ENCODE data around the gene HDAC5.

Gene HDAC5

DNA sequence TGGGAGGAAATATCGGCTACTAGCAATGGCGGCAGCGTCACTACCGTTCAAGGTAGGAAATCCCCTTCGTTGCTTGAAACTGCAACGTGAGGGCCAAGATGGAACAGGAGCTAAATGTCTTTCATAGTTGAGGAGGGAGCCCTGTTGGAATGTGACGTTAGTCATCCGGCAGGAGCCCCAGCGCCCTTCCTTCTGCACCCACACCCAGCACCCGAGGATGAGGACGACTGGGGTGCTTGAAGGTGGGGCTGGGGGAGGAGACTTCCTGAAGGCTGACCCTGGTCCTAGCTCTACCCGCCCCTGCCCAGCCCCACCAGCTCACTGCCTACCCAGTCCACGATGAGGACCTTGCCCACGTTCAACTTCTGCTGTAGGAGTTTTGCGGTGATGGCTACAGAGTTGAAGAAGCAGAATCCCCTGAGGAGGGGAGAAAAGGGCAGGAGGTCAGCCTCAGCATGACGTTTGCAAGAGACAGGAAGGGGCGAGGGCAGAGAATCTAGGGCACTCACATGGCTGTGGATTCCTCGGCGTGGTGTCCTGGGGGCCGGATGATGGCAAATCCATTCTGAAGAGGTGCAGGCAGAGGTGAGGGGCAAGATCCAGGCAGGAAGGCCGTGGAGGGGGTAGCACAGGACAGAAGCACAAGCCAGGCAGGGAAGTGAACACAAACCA, 41.0 kb downstream of the HDAC5 start:
- no peaks in the 10 kb centered on the region for H4K20me1 ChIP-seq (ENCODE audit: insufficient read depth, low read length)
- TF ChIP-seq, protein P1, sequence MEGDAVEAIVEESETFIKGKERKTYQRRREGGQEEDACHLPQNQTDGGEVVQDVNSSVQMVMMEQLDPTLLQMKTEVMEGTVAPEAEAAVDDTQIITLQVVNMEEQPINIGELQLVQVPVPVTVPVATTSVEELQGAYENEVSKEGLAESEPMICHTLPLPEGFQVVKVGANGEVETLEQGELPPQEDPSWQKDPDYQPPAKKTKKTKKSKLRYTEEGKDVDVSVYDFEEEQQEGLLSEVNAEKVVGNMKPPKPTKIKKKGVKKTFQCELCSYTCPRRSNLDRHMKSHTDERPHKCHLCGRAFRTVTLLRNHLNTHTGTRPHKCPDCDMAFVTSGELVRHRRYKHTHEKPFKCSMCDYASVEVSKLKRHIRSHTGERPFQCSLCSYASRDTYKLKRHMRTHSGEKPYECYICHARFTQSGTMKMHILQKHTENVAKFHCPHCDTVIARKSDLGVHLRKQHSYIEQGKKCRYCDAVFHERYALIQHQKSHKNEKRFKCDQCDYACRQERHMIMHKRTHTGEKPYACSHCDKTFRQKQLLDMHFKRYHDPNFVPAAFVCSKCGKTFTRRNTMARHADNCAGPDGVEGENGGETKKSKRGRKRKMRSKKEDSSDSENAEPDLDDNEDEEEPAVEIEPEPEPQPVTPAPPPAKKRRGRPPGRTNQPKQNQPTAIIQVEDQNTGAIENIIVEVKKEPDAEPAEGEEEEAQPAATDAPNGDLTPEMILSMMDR (IDR thresholded peaks at IDR 0.05; ENCODE audit: low read depth, low read length), result no peak
- TF ChIP-seq EZH2phosphoT487 (IDR thresholded peaks at IDR 0.05; ENCODE audit: low read depth), result no peak
- H3K4me3 ChIP-seq (ENCODE audit: low read length), result no peak overlapping the region
- no peak overlapping the region for H3K27ac ChIP-seq (ENCODE audit: low read length)
- H2AFZ ChIP-seq (ENCODE audit: low read depth, low read length), result no peak overlapping the region
- no peaks in the 10 kb centered on the region for H3K27me3 ChIP-seq (ENCODE audit: low read depth, low read length)
- H3K79me2 ChIP-seq (ENCODE audit: low read length), result no peaks in the 10 kb centered on the region
- H3K9me3 ChIP-seq (ENCODE audit: insufficient read depth, low read length), result no peaks in the 10 kb centered on the region
- H3K9ac ChIP-seq (ENCODE audit: low read length), result no peak overlapping the region
- no peak overlapping the region for H3K4me2 ChIP-seq (ENCODE audit: low read length)
- H3K4me1 ChIP-seq (ENCODE audit: low read length), result peaks cover 7% of the 10 kb centered on the region; the same call in 1 of the 2 replicates
- peaks cover 13% of the 10 kb centered on the region for H3K36me3 ChIP-seq (replicated peaks; ENCODE audit: low read depth, low read length)

DNA sequence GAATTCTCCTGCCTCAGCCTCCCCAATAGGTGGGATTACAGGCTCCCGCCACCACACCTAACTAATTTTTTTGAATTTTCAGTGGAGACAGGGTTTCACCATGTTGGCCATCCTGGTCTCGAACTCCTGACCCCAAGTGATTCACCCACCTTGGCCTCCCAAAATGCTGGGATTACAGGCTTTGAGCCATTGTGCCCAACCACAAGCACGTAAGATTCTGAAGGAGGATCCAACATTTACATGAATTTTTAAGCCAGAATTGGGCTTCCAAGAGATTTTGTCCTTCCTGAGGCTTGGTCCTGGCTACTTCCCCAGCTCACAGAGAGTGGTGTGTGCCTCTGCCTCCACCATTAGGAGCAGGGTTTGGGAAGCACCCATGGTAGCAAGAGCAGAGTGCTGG, 41.8 kb downstream of the HDAC5 start:
- no peaks in the 10 kb centered on the region for H3K79me2 ChIP-seq (ENCODE audit: low read length)
- no peak overlapping the region for H3K4me3 ChIP-seq (ENCODE audit: low read length)
- H4K20me1 ChIP-seq (ENCODE audit: insufficient read depth, low read length), result no peaks in the 10 kb centered on the region
- no peaks in the 10 kb centered on the region for H3K27me3 ChIP-seq (ENCODE audit: low read depth, low read length)
- H2AFZ ChIP-seq (ENCODE audit: low read depth, low read length), result no peak overlapping the region
- H3K9ac ChIP-seq (ENCODE audit: low read length), result no peak overlapping the region
- H3K36me3 ChIP-seq (replicated peaks; ENCODE audit: low read depth, low read length), result peaks cover 18% of the 10 kb centered on the region
- no peak overlapping the region for H3K27ac ChIP-seq (ENCODE audit: low read length)
- H3K9me3 ChIP-seq (ENCODE audit: insufficient read depth, low read length), result no peaks in the 10 kb centered on the region
- TF ChIP-seq, protein P1 (IDR thresholded peaks at IDR 0.05; ENCODE audit: low read depth, low read length), result no peak
- no peak for TF ChIP-seq EZH2phosphoT487 (IDR thresholded peaks at IDR 0.05; ENCODE audit: low read depth)
- peaks cover 7% of the 10 kb centered on the region; the same call in 1 of the 2 replicates for H3K4me1 ChIP-seq (ENCODE audit: low read length)
- H3K4me2 ChIP-seq (ENCODE audit: low read length), result no peak overlapping the region

DNA sequence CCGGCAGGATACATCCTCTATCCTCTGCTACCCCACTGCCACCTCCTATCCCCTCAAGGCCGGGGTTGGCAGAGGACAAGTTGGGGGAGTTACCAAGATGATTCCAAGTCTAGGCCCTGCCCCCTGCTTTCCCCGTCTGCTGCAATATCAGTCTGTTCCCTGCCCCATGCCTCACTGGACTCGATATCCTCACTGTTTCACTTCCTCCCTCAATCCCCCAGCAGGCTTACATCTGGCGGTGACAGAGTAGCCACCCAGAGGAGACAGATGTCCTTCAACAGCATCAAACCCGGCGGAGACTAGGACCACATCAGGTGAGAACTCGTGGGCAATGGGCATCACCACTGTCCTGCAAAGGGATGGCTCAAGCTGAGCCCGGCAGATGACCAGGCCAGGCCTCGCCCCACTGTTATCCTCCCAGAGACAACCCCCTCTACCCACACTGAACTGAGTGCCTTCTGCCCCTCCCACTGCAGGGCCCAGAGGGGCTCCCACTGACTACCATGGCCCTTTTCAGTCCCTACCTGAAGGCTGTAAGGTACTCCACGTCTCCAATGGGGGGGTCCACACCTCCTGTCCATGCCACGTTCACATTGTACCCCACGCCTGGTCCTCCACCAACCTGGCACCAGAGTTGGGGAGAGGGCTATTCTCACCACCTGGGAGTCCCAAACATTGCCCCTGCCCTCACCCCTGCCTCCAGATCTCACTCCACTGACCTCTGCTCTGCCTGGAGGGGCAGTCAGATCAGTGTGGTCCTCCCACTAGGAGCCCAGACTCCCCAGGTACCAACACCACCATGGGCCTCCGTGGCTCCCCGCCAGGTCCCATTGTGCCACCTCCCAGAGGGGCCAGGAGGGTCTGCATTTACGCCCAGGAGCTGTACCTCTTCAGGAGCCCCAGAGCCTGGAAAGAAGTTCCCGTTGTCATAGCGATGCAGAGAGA, 43.3 kb downstream of the HDAC5 start:
- Histone ChIP-seq H3K79me2 (ENCODE audit: low read length) (no peaks in the 10 kb centered on the region), H3K9ac (ENCODE audit: low read length) (no peak overlapping the region), H3K27ac (ENCODE audit: low read length) (no peak overlapping the region), H4K20me1 (ENCODE audit: insufficient read depth, low read length) (no peaks in the 10 kb centered on the region), H3K4me2 (ENCODE audit: low read length) (no peak overlapping the region), H3K4me3 (ENCODE audit: low read length) (no peak overlapping the region), H3K9me3 (ENCODE audit: insufficient read depth, low read length) (no peaks in the 10 kb centered on the region), H3K4me1 (ENCODE audit: low read length) (peaks cover 7% of the 10 kb centered on the region; the same call in 1 of the 2 replicates), H2AFZ (ENCODE audit: low read depth, low read length) (no peak overlapping the region), H3K27me3 (ENCODE audit: low read depth, low read length) (no peaks in the 10 kb centered on the region), H3K36me3 (replicated peaks; ENCODE audit: low read depth, low read length) (peaks cover 26% of the 10 kb centered on the region)
- no peak for TF ChIP-seq EZH2phosphoT487 (IDR thresholded peaks at IDR 0.05; ENCODE audit: low read depth)
- TF ChIP-seq, protein P1 (IDR thresholded peaks at IDR 0.05; ENCODE audit: low read depth, low read length), result no peak

DNA sequence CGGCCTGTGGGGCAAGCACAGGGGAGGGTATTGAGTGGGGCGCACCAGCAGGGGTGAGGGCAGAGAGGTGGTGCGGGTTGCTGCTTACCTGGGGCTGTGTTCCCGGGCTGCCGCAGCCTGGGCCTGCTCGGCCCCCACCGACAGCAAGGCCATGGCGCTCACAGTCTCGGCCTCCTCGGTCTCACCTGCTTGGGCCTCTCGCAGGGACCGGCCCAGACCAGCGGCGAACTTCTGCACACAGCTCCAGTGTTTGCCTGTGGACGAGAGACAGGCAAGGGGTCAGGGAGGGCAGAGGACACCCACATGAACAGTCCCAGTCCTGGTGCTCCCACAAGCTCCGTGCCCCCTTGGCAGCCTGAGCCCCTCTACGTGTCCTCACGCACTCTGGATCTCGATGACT, 45.0 kb downstream of the HDAC5 start:
- Histone ChIP-seq H3K4me3 (ENCODE audit: low read length) (no peak overlapping the region), H3K9me3 (ENCODE audit: insufficient read depth, low read length) (no peaks in the 10 kb centered on the region), H3K9ac (ENCODE audit: low read length) (no peak overlapping the region), H3K4me1 (ENCODE audit: low read length) (peaks cover 7% of the 10 kb centered on the region; the same call in 1 of the 2 replicates), H3K79me2 (ENCODE audit: low read length) (no peaks in the 10 kb centered on the region), H3K4me2 (ENCODE audit: low read length) (no peak overlapping the region), H3K36me3 (replicated peaks; ENCODE audit: low read depth, low read length) (peaks cover 26% of the 10 kb centered on the region), H3K27ac (ENCODE audit: low read length) (no peak overlapping the region), H2AFZ (ENCODE audit: low read depth, low read length) (no peak overlapping the region), H3K27me3 (ENCODE audit: low read depth, low read length) (no peaks in the 10 kb centered on the region), H4K20me1 (ENCODE audit: insufficient read depth, low read length) (no peaks in the 10 kb centered on the region)
- no peak for TF ChIP-seq EZH2phosphoT487 (IDR thresholded peaks at IDR 0.05; ENCODE audit: low read depth)
- TF ChIP-seq, protein P1 (IDR thresholded peaks at IDR 0.05; ENCODE audit: low read depth, low read length), result no peak

Data from OCI-LY3 (cell line).